Measurements from ENCODE around the gene GPD1.

The GPD1 gene

GRCh38 chr12:50102646-50103309 is 1.0 kb upstream of the GPD1 start:
- DNase-seq: no peak

- no peak for DNase-seq
These were observed 457 bp upstream of the GPD1 start for GRCh38 chr12:50103351-50103750.

GRCh38 chr12:50104417-50105366 is 884 bp downstream of the GPD1 start:
- no peak for DNase-seq

GRCh38 chr12:50105913-50106450 is 2.2 kb downstream of the GPD1 start:
- no peak for DNase-seq

GRCh38 chr12:50106907-50107306 is 3.1 kb downstream of the GPD1 start:
- DNase-seq: no peak

GRCh38 chr12:50107416-50108268 is 3.8 kb downstream of the GPD1 start:
- no peak for DNase-seq

- no peak for DNase-seq
These were observed 5.5 kb downstream of the GPD1 start for GRCh38 chr12:50109319-50109718.

- no peak for DNase-seq
These were observed 6.4 kb downstream of the GPD1 start for GRCh38 chr12:50110127-50110761.

GRCh38 chr12:50110762-50111351 is 7.0 kb downstream of the GPD1 start:
- no peak for DNase-seq

GRCh38 chr12:50111395-50111692 is 7.5 kb downstream of the GPD1 start:
- no peak for DNase-seq

- DNase-seq: peak; percentile 99
These were observed 8.1 kb downstream of the GPD1 start, which contains the start of gene COX14 for GRCh38 chr12:50111693-50112455. TSS of gene COX14 (plus strand) at chr12:50112236. CDS start at chr12:50120044, 7,808 bp downstream.

GRCh38 chr12:50112456-50113218 is 8.8 kb downstream of the GPD1 start:
- no peak for DNase-seq

GRCh38 chr12:50117057-50117622 is 13.3 kb downstream of the GPD1 start:
- DNase-seq: no peak

- DNase-seq: no peak
These were observed 15.6 kb downstream of the GPD1 start for GRCh38 chr12:50119387-50119786.

- no peak for DNase-seq
These were observed 16.7 kb downstream of the GPD1 start for GRCh38 chr12:50120521-50120920.

- DNase-seq: no peak
These were observed 17.1 kb downstream of the GPD1 start for GRCh38 chr12:50120953-50121352.

GRCh38 chr12:50121641-50122040 is 17.8 kb downstream of the GPD1 start:
- DNase-seq: no peak

GRCh38 chr12:50123203-50123602 is 19.4 kb downstream of the GPD1 start:
- DNase-seq: no peak

GRCh38 chr12:50127546-50127945 is 23.7 kb downstream of the GPD1 start:
- DNase-seq: no peak

- DNase-seq: no peak
These were observed 25.5 kb downstream of the GPD1 start for GRCh38 chr12:50129290-50129689.
